ENCODE measurements around the gene ACTG1.

DNA sequence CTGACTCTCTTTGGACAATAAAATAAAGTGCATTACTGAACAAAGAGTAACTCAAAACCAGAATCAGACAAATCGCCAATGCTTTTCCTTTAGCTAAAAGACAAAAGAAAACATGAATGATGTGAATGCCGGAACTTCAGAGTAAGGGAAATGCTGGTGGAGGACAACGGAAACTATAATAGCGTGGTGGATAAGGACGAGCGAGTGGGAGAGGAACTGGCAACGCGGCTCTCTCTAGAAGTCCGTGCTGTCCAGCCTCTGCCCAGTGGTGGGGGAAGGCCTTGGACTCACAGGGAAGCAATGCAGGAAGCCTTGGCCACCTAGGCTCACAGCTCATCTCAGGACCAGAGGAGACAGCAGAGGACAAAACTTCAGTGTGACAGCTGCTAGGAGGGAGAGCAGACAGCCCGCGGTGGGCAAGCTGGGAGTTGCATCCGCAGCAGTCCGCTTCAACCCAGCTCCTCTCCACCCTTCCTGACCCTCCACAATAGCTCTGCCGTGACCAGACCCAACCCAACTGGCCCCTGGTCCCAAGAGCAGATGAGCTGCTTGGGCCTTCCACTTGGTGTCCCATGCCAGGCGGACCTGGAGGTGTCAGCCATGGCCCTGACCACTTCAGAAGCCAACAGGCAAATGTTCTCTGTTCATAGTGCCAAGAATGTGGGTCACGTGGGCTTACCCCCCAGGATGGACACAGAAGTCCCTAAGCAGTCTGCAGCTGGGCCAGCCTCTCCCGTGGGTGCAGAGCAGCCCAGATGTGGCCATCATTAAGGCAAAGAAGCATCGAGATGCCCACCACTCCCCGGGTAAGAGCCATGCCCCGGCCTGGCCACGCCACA is 44.9 kb upstream of the ACTG1 start:
- TF ChIP-seq, protein P1, sequence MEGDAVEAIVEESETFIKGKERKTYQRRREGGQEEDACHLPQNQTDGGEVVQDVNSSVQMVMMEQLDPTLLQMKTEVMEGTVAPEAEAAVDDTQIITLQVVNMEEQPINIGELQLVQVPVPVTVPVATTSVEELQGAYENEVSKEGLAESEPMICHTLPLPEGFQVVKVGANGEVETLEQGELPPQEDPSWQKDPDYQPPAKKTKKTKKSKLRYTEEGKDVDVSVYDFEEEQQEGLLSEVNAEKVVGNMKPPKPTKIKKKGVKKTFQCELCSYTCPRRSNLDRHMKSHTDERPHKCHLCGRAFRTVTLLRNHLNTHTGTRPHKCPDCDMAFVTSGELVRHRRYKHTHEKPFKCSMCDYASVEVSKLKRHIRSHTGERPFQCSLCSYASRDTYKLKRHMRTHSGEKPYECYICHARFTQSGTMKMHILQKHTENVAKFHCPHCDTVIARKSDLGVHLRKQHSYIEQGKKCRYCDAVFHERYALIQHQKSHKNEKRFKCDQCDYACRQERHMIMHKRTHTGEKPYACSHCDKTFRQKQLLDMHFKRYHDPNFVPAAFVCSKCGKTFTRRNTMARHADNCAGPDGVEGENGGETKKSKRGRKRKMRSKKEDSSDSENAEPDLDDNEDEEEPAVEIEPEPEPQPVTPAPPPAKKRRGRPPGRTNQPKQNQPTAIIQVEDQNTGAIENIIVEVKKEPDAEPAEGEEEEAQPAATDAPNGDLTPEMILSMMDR (IDR thresholded peaks at IDR 0.05; ENCODE audit: low read depth, low read length, missing input control), result no peak
- TF ChIP-seq YY1 (IDR thresholded peaks at IDR 0.05) (no peak), EGR1 (IDR thresholded peaks at IDR 0.05; ENCODE audit: low read depth in 2 of 2) (no peak), JUND (IDR thresholded peaks at IDR 0.05) (no peak)
